Left cardiac atrium (tissue), 4 donors: Measurements from ENCODE around the gene DHRS3. TPM values are rescaled to one million over a fixed set of nuclear protein-coding genes. Genes with fewer than 3 reads are reported as not detected.
A peak's percentile ranks its signal among the peaks of the same experiment; 100 is the strongest.
"Not testable (repeated sequence)": the region's sequence is repeated elsewhere in the genome, so short reads cannot be mapped to it uniquely, and the experiment has no call there.

Experiments used
- ATAC-seq, 2 donors: fragments of 200-7000 bp; cut with Tn5 transposase; one replicate each; pipeline ENCODE4 v1.9.1; 2020; ENCODE audit warnings: mild to moderate bottlenecking in 2 of 2, moderate library complexity in 2 of 2
- DNase-seq: peaks from one replicate; pipeline ENCODE4 v3.0.0-alpha.2; 2020
- intact Hi-C, 2 donors: fragments of 100-400 bp; cut with DNase I; formaldehyde crosslinking; loops; one replicate each; pipeline versions ENCODE4 v1.14.1 to v1.15.1; 2022 to 2023
- long read RNA-seq: library from polyadenylated mRNA; unstranded; transcript quantifications from one replicate; pipeline ENCODE4 v2.0.0, GENCODE V29; 2021
- total RNA-seq, 2 donors: library from RNA; stranded (reverse); fragmentation: NEBNext Ultra II Directional; extraction: Animal tissue kit (Norgen Biotek cat#: 25700); gene quantifications; one replicate each; pipeline ENCODE4 v1.2.1, GENCODE V29; 2021
- donor health status: DM: no; HTN: yes; CAD: no.
- donor health status: DM: no; HTN: yes; CAD: no; lungs with severe emphysema.
- donor health status: DM: yes; HTN: yes; CAD: no.
- donor health status: Dilated cardiomyopathy.

Gene DHRS3
- 100 to 1,000 TPM in 1 of 2 donors, 10 to 100 TPM in 1; 74.3 to 106 TPM for total RNA-seq
- long read RNA-seq, transcript DHRS3-204 (6 exons, 1,722 nt): major isoform, 28 of 36 reads
- long read RNA-seq, partial matches to known transcripts: 0 of 36 reads
- long read RNA-seq, other reads (novel, unspliced or antisense): 8 of 36 reads

GRCh38 chr1:12617901-12618660, at the start of gene DHRS3:
Gene DHRS3, minus strand, starts transcription at chr1:12618210. Its CDS starts 862 bp downstream, at chr1:12617348.
- intact Hi-C loops: loop anchor here (2.0 to 5.0 kb wide), 5 partner anchors 21 to 211 kb away; no protein-coding TSS in a partner anchor
- peak; percentile 79 for DNase-seq
- peak; percentile 67 to 75 for ATAC-seq

GRCh38 chr1:12666141-12666735, 48.2 kb upstream of the DHRS3 start:
- ATAC-seq (no peak), DNase-seq (peak; percentile 27)
- intact Hi-C loops: no loop called here

DNA sequence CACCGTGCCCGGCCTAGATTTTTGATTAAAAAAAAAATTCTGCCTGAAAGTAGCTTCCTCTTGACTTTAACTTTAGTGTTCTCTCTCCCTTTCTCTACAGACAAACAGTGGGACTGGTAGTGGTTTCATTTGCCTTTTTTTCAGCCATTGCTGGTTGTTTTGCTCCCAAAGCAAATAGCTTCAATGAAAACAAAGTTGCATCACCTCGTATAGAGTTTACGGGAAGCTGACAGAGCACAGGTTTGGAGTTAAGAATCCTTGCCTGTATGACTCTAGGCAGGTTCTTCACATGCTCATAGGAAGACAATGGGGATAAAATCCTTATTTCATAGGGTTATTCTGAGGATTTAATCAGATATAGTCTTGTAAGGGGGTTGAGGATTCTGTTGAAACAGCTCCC, 47.5 kb upstream of the DHRS3 start:
- no peak for ATAC-seq
- DNase-seq: no peak
- intact Hi-C loops: no loop called here

DNA sequence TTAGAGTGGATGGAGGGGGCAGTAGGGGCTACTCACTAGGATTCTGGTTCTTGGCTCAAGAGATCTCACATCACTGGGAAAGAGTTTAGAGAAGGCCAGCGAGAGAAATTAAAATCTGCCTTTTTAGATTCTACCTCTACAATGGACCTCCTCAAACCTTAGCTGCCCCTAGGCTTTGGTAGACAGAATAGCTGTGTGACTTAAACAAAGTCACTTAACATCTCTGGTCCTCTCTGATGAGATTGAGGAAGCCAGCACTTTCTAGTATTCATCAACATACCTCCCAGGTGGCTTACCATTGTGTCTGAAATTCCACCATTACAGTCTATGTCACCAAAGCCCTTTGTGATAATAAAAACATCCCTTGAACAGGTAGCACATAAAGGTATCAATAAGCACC, 44.5 kb upstream of the DHRS3 start:
- intact Hi-C loops: no loop called here
- no peak for DNase-seq
- ATAC-seq: no peak

GRCh38 chr1:12661606-12662219, 43.7 kb upstream of the DHRS3 start:
- intact Hi-C loops: no loop called here
- DNase-seq (no peak), ATAC-seq (no peak)

GRCh38 chr1:12658531-12659453, 40.8 kb upstream of the DHRS3 start:
- intact Hi-C loops: loop anchor here in 1 of 2 donors (5.0 kb wide), 1 partner anchor 346 kb away; no protein-coding TSS in a partner anchor

DNA sequence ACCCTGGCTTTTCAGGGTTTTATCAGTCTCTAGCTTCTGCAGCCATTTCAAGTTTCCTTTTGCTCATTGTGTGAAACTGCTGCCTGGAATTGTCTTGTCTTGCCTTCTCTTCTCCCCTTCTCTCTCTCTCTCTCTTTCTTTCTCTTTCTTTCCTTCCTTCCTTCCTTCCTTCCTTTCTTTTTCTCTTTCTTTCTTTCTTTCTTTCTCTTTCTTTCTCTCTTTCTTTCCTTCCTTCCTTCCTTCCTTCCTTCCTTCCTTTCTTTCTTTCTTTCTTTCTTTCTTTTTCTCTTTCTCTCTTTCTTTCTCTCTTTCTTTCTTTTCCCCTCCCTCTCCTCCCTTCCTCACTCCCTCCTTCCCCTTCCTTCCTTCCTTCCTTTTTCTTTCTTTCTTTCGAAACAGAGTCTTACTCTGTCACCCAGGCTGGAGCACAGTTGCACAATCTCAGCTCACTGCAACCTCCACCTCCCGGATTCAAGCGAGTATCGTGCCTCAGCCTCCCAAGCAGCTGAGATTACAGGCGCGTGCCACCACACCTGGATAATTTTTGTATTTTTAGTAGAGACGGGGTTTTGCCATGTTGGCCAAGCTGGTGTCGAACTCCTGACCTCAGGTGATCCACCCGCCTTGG, 40.0 kb upstream of the DHRS3 start:
- intact Hi-C loops: loop anchor here in 1 of 2 donors (5.0 kb wide), 1 partner anchor 346 kb away; no protein-coding TSS in a partner anchor
- ATAC-seq: not testable (repeated sequence)

More at GRCh38 chr1:12658531-12659453, 40.8 kb upstream of the DHRS3 start:
- peak; percentile 85 to 90 for ATAC-seq
- DNase-seq: peak; percentile 68

DNA sequence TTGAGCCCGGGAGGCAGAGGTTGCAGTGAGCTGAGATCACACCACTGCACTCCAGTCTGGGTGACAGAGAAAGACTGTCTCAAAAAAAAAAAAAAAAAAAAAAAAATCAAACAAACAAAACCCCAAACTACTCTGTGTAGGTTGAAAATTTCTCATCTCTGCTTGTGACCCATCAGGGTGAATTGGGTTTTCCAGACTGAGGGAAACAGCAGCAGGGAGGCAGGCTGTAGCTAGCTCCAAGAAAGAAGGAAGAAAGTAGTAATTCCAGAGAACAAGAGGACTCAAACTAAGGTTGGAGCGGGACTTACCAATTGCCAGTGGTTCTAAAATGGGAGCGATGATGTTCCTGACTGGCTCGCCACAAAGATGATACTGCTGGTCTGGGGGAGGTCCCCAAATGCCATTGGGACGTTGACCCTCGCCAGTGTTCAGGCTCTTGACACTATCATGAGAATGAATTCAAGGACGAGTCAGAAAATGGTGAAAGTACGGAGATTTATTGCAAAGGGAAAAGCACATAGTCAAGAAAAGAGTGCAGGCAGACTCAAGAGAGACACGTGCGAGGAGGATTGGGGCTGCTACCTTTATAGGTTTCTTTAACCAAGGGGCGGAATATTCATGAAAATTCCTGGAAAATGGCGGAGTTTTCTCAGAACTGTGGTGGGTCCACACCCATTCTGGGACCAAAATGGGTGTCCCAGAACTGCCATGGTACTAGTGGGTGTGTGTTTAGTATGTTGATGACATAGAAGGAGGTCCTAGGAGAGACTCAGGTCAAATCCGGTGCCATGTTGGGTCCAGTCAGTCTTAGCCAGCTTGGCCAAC, 39.3 kb upstream of the DHRS3 start:
- intact Hi-C loops: loop anchor here in 1 of 2 donors (5.0 kb wide), 1 partner anchor 345 kb away; no protein-coding TSS in a partner anchor
- ATAC-seq: no peak
- DNase-seq: no peak

More for the DNA sequence above, 40.0 kb upstream of the DHRS3 start:
- not testable (repeated sequence) for DNase-seq

GRCh38 chr1:12656575-12656974, 38.6 kb upstream of the DHRS3 start:
- intact Hi-C loops: loop anchor here in 1 of 2 donors (5.0 kb wide), 1 partner anchor 344 kb away; no protein-coding TSS in a partner anchor
- ATAC-seq (no peak), DNase-seq (no peak)

DNA sequence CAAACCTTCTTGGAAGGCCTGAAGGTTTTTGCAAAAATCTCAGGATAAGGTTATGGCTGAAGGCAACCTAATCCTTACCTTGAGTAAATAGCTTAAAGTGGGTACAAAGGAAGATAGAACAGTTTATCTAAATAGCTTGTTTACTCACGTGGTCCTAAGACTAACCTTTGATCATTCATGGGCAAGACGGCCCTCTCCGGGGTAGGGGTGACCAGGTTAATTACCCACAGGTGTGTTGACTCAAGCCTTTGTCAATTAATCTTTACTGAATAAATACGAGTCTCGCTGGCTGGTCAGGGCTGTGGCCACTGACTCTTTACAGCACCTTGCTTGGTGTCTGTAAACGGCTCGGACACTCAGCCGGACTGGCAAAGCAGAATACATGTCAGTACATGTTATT, 36.6 kb upstream of the DHRS3 start:
- no peak for DNase-seq
- ATAC-seq: no peak
- intact Hi-C loops: loop anchor here in 1 of 2 donors (5.0 kb wide), 1 partner anchor 342 kb away; no protein-coding TSS in a partner anchor

DNA sequence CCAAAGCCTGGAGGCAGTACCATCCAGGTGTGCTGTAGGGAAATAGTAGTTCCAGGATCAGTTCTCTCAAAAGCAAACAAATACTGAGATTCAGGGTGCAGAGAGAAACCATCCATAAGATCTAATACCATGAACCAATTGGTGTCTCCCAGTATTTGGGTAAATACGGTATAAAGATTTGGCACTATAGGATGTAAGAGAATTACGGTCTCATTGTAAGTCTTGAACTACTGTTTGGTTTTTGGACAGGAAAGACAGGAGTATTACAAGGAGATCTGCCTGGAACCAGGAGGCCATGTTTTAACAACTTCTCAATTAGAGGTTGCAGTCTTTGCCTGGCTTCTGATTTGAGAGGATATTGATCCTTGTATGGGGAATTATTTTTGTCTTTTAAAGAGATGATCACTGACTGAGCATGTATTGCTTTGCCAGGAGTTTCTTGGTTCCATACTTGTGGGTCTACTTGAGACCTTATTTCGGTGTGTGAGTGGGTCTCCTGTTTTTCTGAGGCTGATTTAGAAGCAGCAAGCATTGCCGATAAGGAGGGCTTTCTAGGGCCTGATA, 36.1 kb upstream of the DHRS3 start:
- no peak for DNase-seq
- intact Hi-C loops: no loop called here
- ATAC-seq: no peak

DNA sequence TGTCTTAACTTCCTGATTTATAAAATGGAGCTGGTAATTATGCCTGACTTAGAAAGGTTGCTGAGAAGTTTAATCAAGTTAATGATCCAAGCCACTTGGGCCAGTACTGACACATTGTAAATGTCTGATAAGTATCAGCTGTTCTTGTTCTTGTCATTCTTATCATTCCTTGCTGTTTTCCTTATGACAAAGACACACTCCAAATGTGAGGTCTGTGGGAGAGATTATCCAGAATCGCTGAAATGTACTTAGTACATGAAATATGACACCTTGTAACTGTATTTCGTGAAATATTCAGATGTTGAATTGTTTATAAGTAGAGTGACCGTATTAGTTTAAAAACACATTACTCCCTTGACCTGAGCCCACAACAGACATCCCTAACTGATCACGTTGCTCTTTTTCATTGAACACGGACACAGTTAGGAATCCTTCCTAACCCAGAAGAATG, 32.0 kb upstream of the DHRS3 start:
- DNase-seq (no peak), ATAC-seq (no peak)
- intact Hi-C loops: no loop called here

- ATAC-seq (no peak), DNase-seq (no peak)
- intact Hi-C loops: no loop called here
Measured at GRCh38 chr1:12648741-12649140, 30.7 kb upstream of the DHRS3 start.

GRCh38 chr1:12645401-12645800, 27.4 kb upstream of the DHRS3 start:
- intact Hi-C loops, ATAC-seq, DNase-seq: not testable (repeated sequence)

GRCh38 chr1:12644829-12645228, 26.8 kb upstream of the DHRS3 start:
- no peak for DNase-seq
- intact Hi-C loops: no loop called here
- ATAC-seq: no peak

GRCh38 chr1:12644237-12644636, 26.2 kb upstream of the DHRS3 start:
- intact Hi-C loops: no loop called here
- ATAC-seq (no peak), DNase-seq (no peak)

- intact Hi-C loops: no loop called here
- ATAC-seq: no peak
Measured at GRCh38 chr1:12643785-12644184, 25.8 kb upstream of the DHRS3 start, which contains the start of gene AADACL4. Gene AADACL4, plus strand, starts transcription at chr1:12644085. Its CDS starts 462 bp downstream, at chr1:12644547.

More at GRCh38 chr1:12643785-12644184, 25.8 kb upstream of the DHRS3 start, which contains the start of gene AADACL4:
- DNase-seq: no peak
